ENCODE results near the gene KIAA1549. TPM values are rescaled to one million over a fixed set of nuclear protein-coding genes. Genes with fewer than 3 reads are reported as not detected.

KIAA1549 gene
- total RNA-seq, 2 experiments from 2014 or later = 0.46 to 0.53 TPM

DNA sequence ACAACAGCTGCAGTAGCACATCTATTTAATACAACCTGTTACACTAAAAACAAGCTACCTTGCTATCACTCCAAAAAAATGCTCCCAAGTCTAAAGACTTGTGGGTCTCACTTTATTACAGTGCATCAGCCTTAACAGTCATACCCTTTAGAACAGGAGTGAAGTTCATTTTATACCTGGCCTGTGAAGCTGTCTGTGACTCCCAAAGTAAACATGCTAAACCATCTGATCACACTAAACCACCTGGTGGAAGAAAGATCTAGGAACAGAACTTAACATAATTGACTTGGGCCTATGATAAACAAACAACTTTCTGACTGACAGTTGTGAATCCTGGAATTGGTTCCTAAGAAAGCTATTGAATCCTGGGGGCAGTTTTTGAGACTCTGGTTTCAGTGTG lies 102.3 kb downstream of the KIAA1549 start:
- CTCF ChIA-PET = no interaction called here
- POLR2A ChIA-PET = no interaction called here
- intact Hi-C loops (cut with DNase I, micrococcal nuclease) = loop anchor here in 1 of 2 experiments (5.0 kb wide), 1 partner anchor 417 kb away; the partner anchor contains the start of gene TRIM24
- peaks cover 37% of the 10 kb centered on the region for H3K4me1 Mint-ChIP-seq
- H3K9me3 Mint-ChIP-seq (ENCODE audit: low read depth) = no peaks in the 10 kb centered on the region
- no peak overlapping the region for H3K4me3 Mint-ChIP-seq
- no peaks in the 10 kb centered on the region for H3K36me3 Mint-ChIP-seq (ENCODE audit: low read depth)
- DNase-seq (no peak), ATAC-seq (no peak)
- no peak overlapping the region for H3K27ac Mint-ChIP-seq
- H3K27me3 Mint-ChIP-seq = no peaks in the 10 kb centered on the region

DNA sequence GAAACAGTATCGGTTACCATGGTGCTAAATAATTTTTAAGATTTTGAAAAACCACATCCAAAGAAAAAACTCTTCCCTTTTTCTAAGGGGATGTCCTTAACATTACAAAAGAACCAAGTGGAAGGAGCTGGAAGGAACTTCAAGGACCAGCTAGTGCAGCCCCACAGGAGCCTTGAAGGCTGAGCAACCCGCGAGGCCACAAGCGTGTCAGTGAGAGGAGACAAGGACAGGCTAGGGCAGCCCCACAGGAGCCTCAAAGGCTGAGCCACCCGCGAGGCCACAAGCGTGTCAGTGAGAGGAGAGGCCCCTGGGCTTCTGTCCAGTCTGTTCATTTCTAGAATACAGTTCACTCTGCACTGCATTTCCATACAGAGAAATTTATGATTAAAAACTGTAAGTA lies 103.1 kb downstream of the KIAA1549 start:
- H3K27me3 Mint-ChIP-seq = no peaks in the 10 kb centered on the region
- H3K4me1 Mint-ChIP-seq = peaks cover 37% of the 10 kb centered on the region
- ChIA-PET CTCF (interaction anchor here (3.2 kb wide), 1 partner anchor 8 kb away, joined by 30 read pairs; no protein-coding TSS in a partner anchor), POLR2A (no interaction called here)
- H3K4me3 Mint-ChIP-seq = no peak overlapping the region
- DNase-seq = no peak
- intact Hi-C loops (cut with DNase I, micrococcal nuclease) = loop anchor here in 1 of 2 experiments (5.0 kb wide), 1 partner anchor 416 kb away; the partner anchor contains the start of gene TRIM24
- no peaks in the 10 kb centered on the region for H3K9me3 Mint-ChIP-seq (ENCODE audit: low read depth)
- no peak for ATAC-seq
- H3K27ac Mint-ChIP-seq = no peak overlapping the region
- no peaks in the 10 kb centered on the region for H3K36me3 Mint-ChIP-seq (ENCODE audit: low read depth)

DNA sequence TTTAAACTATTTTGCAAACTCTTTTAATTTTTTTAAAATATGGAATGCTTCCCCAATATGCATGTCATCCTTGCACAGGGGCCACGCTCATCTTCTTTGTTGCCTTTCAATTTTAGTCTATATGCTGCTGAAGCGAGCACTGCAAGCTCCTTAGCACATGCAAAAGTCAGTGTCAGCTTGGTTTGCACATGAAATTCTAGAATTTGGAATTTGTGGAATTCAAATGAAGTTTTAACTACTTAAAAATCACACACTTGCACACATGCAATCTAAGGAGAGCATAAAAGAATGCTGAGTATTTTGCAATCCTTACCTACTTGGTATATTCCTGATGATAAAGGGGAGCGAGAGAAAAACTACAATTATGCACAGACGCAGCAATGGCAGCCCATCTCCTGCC lies 104.9 kb downstream of the KIAA1549 start:
- Mint-ChIP-seq H3K4me3 (no peak overlapping the region), H3K27me3 (no peaks in the 10 kb centered on the region), H3K9me3 (ENCODE audit: low read depth) (no peaks in the 10 kb centered on the region), H3K27ac (no peak overlapping the region), H3K36me3 (ENCODE audit: low read depth) (no peaks in the 10 kb centered on the region), H3K4me1 (peaks cover 22% of the 10 kb centered on the region)
- ChIA-PET POLR2A (no interaction called here), CTCF (interaction anchor here (0.6 to 3.2 kb wide), 4 partner anchors 9 to 111 kb away, joined by 3 to 30 read pairs (median 3); no protein-coding TSS in a partner anchor)
- intact Hi-C loops (cut with DNase I, micrococcal nuclease) = loop anchor here (1.0 to 5.0 kb wide), 4 partner anchors 124 to 414 kb away; partner anchors contain the start of gene TRIM24 (in 1 of the 2)
- DNase-seq (no peak), ATAC-seq (no peak)

DNA sequence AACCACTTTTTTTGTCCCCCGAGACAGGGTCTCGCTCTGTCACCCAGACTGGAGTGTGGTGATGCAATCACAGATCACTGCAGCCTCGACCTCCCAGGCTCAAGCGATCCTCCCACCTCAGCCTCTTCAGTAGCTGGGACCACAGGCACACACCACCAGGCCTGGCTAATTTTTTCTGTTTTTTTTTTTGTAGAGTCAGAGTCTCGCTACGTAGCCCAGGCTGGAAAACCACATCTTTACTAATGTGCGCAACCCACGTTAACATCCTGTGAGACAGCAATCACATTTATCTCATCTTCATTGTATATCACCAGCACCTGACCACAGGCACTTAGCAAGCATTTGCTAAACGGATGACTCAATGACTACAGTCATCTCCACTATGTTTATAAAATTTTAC lies 105.4 kb downstream of the KIAA1549 start:
- Mint-ChIP-seq H3K9me3 (ENCODE audit: low read depth) (no peaks in the 10 kb centered on the region), H3K27ac (no peak overlapping the region), H3K27me3 (no peaks in the 10 kb centered on the region), H3K4me1 (peaks cover 22% of the 10 kb centered on the region), H3K36me3 (ENCODE audit: low read depth) (no peaks in the 10 kb centered on the region), H3K4me3 (no peak overlapping the region)
- peak; percentile 80 for DNase-seq
- intact Hi-C loops (cut with DNase I, micrococcal nuclease) = loop anchor here (1.0 to 5.0 kb wide), 4 partner anchors 123 to 413 kb away; partner anchors contain the start of gene TRIM24 (in 1 of the 2)
- ChIA-PET POLR2A (interaction anchor here (0.7 kb wide), 1 partner anchor 883 kb away, joined by 4 read pairs; no protein-coding TSS in a partner anchor), CTCF (interaction anchor here (1.1 to 3.2 kb wide), 2 partner anchors 10 to 28 kb away, joined by 3 to 30 read pairs; no protein-coding TSS in a partner anchor)
- peak; percentile 98 for ATAC-seq

DNA sequence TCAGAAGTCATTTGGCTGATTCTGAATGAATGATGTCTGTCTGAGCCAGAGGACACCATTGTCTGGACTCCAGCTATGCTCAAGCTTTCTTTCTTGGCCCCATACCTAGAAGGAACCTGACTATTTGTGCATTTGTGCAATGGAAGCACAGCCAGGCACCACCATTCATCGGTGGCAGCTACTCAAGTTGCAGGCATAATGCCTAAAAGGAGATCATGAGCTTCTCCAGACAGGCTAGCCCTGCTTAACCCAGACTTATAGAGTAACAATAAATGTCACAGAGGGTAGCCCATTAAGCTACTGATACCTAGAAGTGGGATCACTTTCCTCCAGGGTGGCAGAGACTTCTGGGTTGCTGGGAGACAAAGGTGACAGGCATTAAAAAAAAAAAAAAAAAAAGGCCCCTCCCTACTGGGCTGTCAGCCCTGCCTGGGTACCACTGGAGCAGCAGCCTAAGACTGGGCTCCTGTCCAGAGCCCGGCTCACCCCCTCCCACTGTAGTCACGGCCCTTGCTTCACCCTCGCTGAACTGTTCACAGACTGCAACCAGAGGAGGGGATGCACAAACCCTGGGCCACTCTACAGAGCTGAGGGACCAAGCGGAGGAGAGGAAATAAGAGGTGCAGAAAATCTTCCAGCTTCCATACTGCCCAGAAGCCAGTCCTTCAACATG lies 107.8 kb downstream of the KIAA1549 start:
- ChIA-PET POLR2A (no interaction called here), CTCF (no interaction called here)
- intact Hi-C loops (cut with DNase I, micrococcal nuclease) = no loop called here
- no peaks in the 10 kb centered on the region for H3K9me3 Mint-ChIP-seq (ENCODE audit: low read depth)
- no peak overlapping the region for H3K27ac Mint-ChIP-seq
- ATAC-seq (no peak), DNase-seq (no peak)
- no peaks in the 10 kb centered on the region for H3K36me3 Mint-ChIP-seq (ENCODE audit: low read depth)
- H3K27me3 Mint-ChIP-seq = no peaks in the 10 kb centered on the region
- H3K4me1 Mint-ChIP-seq = peaks cover 22% of the 10 kb centered on the region
- no peak overlapping the region for H3K4me3 Mint-ChIP-seq

DNA sequence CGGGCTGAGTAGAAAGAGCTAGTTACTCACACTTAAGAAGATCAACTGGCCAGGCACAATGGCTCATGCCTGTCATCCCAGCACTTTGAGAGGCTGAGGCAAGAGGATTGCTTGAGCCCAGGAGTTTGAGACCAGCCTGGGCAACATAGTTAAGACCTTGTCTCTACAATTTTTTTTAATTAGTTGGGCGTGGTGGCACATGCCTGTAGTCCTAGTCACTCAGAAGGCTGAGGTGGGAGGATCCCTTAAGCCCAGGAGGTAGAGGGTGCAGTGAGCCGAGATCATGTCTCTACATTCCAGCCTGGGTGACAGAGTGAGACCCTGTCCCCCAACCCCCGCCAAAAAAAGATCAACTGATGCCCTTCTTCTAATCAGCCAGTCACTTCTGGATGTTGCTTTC lies 108.6 kb downstream of the KIAA1549 start:
- no peaks in the 10 kb centered on the region for H3K27me3 Mint-ChIP-seq
- no peaks in the 10 kb centered on the region for H3K36me3 Mint-ChIP-seq (ENCODE audit: low read depth)
- intact Hi-C loops (cut with DNase I, micrococcal nuclease) = no loop called here
- DNase-seq = no peak
- peaks cover 19% of the 10 kb centered on the region for H3K4me1 Mint-ChIP-seq
- no peak for ATAC-seq
- H3K9me3 Mint-ChIP-seq (ENCODE audit: low read depth) = no peaks in the 10 kb centered on the region
- no peak overlapping the region for H3K4me3 Mint-ChIP-seq
- no peak overlapping the region for H3K27ac Mint-ChIP-seq
- POLR2A ChIA-PET = interaction anchor here (0.7 kb wide), 1 partner anchor 304 kb away, joined by 7 read pairs; no protein-coding TSS in a partner anchor
- CTCF ChIA-PET = interaction anchor here (1.1 to 1.4 kb wide), 3 partner anchors 14 to 134 kb away, joined by 3 to 4 read pairs (median 3); no protein-coding TSS in a partner anchor

DNA sequence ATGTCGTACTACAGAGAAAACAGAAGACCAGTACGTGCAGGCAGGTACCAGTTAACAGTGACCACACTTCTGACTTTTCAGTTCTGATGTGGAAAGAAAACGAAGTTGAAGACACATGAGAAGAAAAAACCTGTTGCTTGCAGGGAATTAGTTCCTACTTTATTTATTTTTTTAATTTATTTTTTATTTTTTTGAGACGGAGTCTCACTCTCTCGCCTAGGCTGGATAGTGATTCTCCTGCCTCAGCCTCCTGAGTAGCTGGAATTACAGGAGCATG lies 109.4 kb downstream of the KIAA1549 start:
- H3K4me1 Mint-ChIP-seq = peaks cover 18% of the 10 kb centered on the region
- H3K36me3 Mint-ChIP-seq (ENCODE audit: low read depth) = no peaks in the 10 kb centered on the region
- H3K27ac Mint-ChIP-seq = no peak overlapping the region
- DNase-seq = no peak
- H3K27me3 Mint-ChIP-seq = no peaks in the 10 kb centered on the region
- POLR2A ChIA-PET = no interaction called here
- intact Hi-C loops (cut with DNase I, micrococcal nuclease) = no loop called here
- CTCF ChIA-PET = interaction anchor here (1.1 to 1.4 kb wide), 3 partner anchors 15 to 133 kb away, joined by 3 to 4 read pairs (median 3); no protein-coding TSS in a partner anchor
- H3K9me3 Mint-ChIP-seq (ENCODE audit: low read depth) = no peaks in the 10 kb centered on the region
- no peak overlapping the region for H3K4me3 Mint-ChIP-seq
- no peak for ATAC-seq

DNA sequence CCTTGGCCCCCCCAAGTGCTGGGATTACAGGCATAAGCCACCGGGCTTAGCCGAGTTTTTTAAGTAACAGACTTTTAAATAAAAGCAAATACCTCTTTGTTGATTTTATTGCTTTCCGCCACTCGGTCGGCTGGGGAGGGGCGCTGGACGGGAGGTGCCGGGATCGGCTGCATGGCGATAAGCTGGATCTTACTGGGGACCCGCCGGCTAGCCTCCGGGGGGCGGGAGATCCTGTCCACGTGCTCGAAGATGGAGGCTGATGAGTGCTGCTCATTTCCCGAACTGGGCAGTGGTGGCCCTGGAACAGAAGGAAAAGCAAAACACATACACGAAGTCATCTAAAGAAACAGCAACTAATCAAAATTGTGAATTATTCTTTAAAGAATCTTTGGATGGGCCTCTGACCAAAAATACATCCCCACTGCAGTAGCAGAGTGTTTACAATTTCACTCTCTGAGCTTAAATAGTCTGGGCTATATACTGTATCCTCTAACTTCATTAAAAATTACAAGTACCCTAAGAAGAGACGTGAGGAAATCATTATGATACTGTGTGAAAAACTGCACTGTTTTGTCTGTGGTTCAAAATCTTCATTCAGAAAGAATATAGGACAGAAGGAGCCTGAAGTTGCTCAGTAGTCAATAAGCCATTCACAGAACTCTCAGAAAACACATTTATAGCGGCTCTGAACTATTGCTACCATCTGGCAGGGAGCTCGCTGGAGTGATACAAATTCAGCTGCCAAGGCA lies 110.0 kb downstream of the KIAA1549 start:
- H3K4me1 Mint-ChIP-seq = peaks cover 13% of the 10 kb centered on the region
- H3K27ac Mint-ChIP-seq = no peak overlapping the region
- intact Hi-C loops (cut with DNase I, micrococcal nuclease) = no loop called here
- ChIA-PET POLR2A (no interaction called here), CTCF (interaction anchor here (0.5 to 1.4 kb wide), 7 partner anchors 15 to 764 kb away, joined by 3 to 4 read pairs (median 3); no protein-coding TSS in a partner anchor)
- H3K27me3 Mint-ChIP-seq = no peaks in the 10 kb centered on the region
- no peaks in the 10 kb centered on the region for H3K9me3 Mint-ChIP-seq (ENCODE audit: low read depth)
- ATAC-seq = no peak
- no peak for DNase-seq
- no peak overlapping the region for H3K4me3 Mint-ChIP-seq
- no peaks in the 10 kb centered on the region for H3K36me3 Mint-ChIP-seq (ENCODE audit: low read depth)

DNA sequence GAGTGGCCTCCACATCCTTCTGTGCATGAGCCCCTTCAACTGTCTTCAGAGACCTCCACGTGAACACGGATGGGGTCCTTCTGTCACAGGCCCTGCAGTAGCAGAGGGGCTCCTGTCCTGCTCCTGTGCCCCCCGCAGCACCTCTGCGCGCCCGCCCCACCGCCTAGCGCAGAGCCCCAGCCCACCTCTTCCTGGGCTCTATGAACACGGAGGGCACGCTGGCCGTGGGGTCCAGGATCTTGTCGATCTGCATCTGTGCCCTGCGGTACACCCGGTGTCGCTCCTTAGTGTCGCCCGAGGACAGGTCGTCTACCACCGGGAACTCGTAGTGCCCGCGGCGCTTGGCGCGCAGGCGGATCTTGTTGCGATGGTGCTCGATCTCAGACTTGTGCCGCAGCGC lies 111.8 kb downstream of the KIAA1549 start:
- DNase-seq (no peak), ATAC-seq (no peak)
- Mint-ChIP-seq H3K4me1 (peaks cover 18% of the 10 kb centered on the region), H3K36me3 (ENCODE audit: low read depth) (no peaks in the 10 kb centered on the region), H3K4me3 (no peak overlapping the region), H3K9me3 (ENCODE audit: low read depth) (no peaks in the 10 kb centered on the region), H3K27ac (no peak overlapping the region), H3K27me3 (no peaks in the 10 kb centered on the region)
- ChIA-PET CTCF (interaction anchor here (1.1 kb wide), 1 partner anchor 8 kb away, joined by 3 read pairs; no protein-coding TSS in a partner anchor), POLR2A (interaction anchor here (0.6 kb wide), 1 partner anchor 93 kb away, joined by 3 read pairs; no protein-coding TSS in a partner anchor)
- intact Hi-C loops (cut with DNase I, micrococcal nuclease) = loop anchor here in 1 of 2 experiments (5.0 kb wide), 1 partner anchor 202 kb away; no protein-coding TSS in a partner anchor

DNA sequence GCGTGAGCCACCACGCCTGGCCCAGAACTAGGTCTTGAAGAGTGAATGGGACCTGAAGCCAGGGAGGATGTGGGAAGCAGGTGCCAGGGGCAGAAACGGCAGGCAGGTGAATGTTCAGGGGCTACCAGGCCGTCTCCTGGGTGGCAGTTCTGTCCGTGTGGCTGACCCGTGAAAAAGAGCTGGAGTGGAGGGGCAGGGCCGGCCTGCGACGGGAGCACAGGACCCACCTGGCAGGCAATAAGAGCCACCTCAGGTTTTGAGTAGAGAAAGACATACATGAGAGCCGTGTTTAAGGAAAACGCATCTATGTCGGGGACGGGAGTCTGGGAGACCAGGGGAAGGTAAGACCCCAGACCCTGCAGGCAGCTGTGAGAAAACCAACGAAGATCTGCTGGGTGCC lies 112.5 kb downstream of the KIAA1549 start:
- H3K27ac Mint-ChIP-seq = no peak overlapping the region
- ChIA-PET POLR2A (interaction anchor here (0.6 kb wide), 1 partner anchor 93 kb away, joined by 3 read pairs; no protein-coding TSS in a partner anchor), CTCF (no interaction called here)
- H3K27me3 Mint-ChIP-seq = no peaks in the 10 kb centered on the region
- intact Hi-C loops (cut with DNase I, micrococcal nuclease) = loop anchor here in 1 of 2 experiments (5.0 kb wide), 1 partner anchor 201 kb away; no protein-coding TSS in a partner anchor
- ATAC-seq = no peak
- H3K36me3 Mint-ChIP-seq (ENCODE audit: low read depth) = no peaks in the 10 kb centered on the region
- no peaks in the 10 kb centered on the region for H3K9me3 Mint-ChIP-seq (ENCODE audit: low read depth)
- DNase-seq = no peak
- peaks cover 16% of the 10 kb centered on the region for H3K4me1 Mint-ChIP-seq
- H3K4me3 Mint-ChIP-seq = no peak overlapping the region

DNA sequence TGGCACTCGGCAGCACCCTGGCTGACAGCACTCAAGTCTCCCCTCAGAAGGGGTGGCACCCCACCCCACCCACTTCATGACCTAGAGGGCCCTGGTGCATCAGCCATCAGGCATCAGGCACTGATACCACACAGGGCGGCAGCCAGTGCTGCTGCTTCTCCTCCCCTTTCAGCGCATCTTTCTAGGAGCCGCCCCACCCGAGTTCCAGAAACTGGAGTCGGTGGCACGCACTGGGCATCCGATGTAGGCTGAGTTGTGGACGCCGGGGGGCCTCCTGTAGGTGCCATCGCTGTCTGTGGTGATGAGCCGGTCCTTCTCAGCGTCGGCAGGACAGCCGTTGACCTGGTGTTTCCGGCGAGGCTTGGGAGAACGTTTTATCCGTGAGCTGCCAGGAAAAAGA lies 113.4 kb downstream of the KIAA1549 start:
- Mint-ChIP-seq H3K4me1 (peaks cover 16% of the 10 kb centered on the region), H3K36me3 (ENCODE audit: low read depth) (no peaks in the 10 kb centered on the region), H3K27me3 (no peaks in the 10 kb centered on the region), H3K9me3 (ENCODE audit: low read depth) (no peaks in the 10 kb centered on the region), H3K27ac (no peak overlapping the region), H3K4me3 (no peak overlapping the region)
- intact Hi-C loops (cut with DNase I, micrococcal nuclease) = loop anchor here in 1 of 2 experiments (5.0 kb wide), 1 partner anchor 200 kb away; no protein-coding TSS in a partner anchor
- ChIA-PET CTCF (no interaction called here), POLR2A (no interaction called here)
- ATAC-seq (no peak), DNase-seq (no peak)

All from activated CD4-positive, alpha-beta T cell treated with anti-CD3 and anti-CD28 coated beads for 36 hours (primary cell).